Measurements from ENCODE around the gene QSOX2.

QSOX2 gene

DNA sequence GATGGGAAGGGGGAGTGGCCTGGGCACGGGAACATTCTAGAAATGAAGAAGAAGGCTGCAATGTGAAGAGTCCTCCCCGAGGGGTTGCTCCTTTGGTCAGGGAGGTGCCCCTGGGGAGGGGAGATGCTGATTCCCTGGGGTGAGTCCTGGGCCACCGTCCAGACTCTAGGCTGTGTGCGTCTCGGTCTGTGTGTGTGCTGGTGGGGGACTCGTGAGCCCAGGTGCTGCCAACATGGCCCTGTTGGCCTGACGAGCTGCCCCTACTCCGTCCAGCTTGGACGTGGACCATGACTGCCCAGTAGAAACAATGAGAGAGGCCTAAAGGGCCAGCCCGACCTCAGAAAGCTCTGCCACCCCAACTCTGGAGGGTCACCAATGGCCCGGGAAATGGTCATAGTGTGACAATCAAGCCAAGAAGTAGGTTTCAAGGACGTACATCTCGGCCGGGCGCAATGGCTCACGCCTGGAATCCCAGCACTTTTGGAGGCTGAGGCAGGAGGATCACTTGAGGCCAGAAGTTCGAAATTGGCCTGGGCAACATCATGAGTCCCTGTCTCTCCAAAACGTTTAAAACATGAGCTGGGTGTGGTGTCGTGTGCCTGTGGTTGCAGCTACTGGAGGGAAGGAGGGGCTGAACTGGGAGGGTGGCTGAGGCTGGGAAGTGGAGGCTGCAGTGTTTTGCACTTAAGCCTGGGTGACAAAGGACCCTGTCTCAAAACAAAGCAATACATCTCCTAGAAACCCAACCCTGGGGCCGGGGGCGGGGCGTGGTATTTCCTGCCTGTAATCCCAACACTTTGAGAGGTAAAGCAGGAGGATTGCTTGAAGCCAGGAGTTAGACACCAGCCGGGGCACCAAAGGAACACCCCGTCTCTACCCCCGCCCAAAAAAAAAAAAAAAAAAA, 57.7 kb downstream of the QSOX2 start:
- no peak for DNase-seq

DNA sequence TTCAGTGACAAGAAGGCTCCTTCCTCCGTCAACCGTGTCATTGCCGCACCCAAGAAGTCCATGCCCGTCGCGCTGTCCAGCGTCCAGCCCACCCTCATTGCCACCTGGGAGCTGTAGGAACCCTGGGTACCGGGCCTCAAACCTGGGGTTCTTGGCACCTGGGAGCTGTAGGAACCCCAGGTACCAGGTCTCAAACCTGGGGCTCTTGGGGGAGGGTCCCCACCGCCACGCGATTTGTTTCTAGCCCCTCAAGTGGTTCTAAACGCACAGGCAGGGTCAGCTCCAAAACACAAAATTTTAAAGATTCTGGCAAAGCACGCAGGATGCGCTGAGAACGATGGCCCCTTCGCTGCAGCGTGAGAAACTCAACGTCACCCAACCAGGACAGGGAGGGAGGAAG, 58.4 kb downstream of the QSOX2 start:
- DNase-seq: no peak

DNA sequence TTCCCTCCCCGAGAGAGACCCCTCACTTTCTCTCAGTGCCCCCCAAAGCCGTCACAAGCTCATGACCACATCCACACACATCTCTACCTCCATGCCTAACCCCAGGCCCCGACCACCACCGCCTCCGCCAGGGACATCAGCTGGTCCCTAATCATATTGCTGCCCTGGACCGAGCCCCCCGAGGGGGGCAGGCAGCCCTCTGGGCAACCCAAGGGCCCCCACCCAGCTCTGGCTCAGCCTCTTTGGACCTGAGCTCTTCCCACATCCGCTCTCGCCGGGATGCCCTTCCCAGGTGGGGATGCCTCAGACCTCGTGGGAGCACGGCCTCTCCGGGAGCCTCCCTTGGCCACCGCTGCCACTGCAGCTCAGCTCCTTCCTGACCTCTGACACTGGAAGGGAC, 59.2 kb downstream of the QSOX2 start:
- no peak for DNase-seq

DNA sequence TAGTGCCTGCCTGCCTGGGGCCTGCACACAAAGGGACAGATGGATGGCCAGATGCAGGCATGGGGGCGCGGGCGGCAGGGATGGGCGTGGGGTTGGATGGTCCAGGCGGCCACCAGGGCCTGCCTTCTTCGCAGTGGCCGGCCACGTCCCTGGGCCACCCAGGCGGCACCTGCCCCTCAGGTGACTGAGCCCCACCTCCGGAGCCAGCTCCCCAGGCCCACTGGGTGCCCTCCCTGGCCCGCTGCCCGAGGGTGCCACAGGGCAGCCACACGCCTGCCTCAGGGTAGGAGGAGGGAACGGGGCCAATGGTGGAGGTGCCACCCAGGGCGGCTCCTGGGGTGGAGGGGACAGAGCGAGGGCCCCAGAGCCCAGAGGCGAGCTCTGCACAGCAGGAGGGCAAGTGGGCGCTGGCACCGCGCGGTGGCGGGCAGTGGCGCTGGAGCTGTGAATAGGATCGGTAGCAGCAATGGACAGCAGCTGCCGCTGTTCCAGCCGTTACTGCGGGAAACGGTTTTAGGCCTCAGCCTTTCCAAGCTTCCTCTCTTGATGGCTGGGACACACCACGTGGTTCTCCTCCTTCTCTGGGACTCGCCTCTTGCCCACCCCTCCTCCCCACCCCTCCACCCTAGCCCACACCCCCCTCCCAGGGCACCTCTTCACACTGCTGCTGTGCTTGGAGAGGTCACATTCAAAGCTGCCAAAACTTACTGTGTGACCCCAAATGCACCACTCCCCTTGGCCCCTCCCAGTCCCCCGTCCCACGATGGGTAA, 59.8 kb downstream of the QSOX2 start:
- no peak for DNase-seq

DNA sequence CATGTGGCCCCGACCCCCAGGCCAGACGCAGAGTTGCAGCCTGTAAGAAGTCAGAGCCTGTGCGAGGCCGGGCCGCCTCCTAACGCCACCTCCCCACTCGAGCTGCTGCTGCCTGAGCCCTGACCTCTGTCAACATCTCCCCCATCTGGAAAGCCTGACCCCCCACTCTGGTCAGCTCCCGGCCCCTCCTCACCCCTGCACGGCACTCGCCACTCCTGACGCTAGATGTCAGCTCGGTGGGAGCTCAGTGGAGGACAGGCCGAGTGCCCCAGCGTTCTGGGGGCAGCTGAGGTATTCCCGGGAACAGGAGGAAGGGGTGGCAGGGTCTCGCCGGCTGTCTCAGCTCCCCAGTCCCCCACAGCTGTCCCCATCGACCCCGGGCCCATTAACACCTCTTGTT, 60.5 kb downstream of the QSOX2 start:
- DNase-seq: no peak

DNA sequence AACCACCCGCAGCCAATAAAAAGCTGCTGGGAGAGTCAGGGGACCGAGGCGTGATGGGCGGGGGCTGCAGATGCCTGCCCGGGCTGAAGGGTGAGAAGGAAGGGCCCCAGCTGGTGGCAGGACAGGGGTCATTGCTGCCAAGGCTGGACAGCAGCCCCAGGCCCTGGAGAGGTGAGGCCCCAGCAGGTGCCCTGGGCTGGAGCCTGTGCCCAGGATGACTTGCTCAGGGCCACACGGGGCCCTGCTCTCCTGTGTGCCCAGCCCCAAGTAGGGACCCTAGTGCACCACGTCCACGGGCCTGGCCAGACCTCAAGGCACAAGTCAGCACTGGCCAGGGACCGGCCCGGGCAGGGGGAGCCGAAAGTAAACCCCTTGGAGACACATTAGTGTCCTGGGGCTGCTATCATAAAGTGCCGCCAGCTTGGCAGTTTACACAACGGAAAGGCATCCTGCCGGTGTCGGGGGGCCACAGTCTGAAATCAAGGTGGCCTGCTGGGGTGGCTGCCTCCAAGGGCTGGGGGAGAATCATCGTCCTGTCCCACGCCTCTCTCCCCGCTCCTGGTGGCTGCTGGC, 62.7 kb downstream of the QSOX2 start:
- no peak for DNase-seq

DNA sequence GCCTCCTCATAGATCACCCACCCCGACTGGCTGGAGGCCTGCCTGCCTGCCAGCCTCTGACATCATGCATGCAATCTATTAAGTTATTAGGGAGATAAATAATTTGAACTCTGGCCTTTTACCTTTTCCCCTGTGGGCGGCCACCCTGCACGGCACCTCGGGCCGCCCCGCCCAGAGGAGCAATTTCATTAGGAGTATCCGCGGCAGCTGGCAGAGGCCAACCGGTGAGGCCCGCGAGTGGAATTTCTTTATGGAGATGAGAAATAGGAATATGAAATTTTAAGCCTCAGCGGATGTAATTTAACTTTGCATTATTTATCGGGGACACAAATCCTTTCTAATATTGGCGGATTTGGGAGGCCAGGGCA, 63.2 kb downstream of the QSOX2 start:
- no peak for DNase-seq

DNA sequence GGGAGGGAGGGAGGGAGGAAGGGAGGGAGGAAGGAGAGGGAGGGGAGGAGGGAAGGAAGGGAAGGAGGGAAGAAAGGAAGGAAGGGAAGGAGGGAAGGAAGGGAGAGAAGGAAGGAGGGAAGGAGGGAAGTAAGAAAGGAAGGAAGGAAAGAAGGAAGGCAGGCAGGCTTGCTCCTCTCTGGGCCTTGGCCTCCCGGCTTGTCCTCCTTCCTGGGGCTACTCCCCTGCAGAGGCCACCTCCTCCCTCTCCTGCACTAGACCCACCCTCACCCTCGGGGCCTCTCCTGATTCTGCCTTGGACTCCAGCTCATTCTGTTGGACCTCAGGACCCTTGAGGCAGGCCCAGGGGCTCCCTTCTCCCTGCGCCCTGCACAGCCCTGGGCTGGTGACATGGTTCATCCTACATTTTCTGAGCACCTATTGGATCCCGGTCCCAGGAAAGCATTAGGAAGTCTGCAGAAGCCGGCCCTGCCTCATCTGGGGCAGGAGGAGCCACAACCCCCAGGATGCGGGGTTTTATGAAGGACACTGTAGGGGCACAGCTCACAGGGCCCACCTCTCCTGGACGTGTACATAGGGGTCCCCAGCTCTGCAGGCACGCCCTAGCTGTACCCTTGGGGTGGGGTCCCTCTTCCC, 63.7 kb downstream of the QSOX2 start:
- DNase-seq: no peak

DNA sequence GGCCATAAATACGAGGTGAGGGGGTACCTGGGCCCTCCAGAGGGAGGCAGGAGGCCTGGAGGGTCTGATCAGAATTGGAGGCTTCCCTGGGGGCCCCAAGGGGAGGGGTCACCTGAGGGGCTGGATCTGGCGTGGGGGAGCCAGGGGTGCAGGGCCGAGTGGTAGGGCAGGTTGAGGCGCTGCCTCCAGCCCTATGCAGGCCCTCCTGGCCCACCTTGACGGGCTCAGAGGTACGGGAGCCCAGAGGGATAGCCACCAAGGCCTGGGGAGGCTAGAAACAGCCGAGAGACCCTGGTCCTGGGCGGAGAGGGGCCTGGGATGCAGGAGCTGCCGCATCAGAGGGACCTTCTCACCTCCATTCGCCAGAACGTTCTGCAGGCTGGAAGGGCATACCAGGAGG, 65.0 kb downstream of the QSOX2 start:
- no peak for DNase-seq

DNA sequence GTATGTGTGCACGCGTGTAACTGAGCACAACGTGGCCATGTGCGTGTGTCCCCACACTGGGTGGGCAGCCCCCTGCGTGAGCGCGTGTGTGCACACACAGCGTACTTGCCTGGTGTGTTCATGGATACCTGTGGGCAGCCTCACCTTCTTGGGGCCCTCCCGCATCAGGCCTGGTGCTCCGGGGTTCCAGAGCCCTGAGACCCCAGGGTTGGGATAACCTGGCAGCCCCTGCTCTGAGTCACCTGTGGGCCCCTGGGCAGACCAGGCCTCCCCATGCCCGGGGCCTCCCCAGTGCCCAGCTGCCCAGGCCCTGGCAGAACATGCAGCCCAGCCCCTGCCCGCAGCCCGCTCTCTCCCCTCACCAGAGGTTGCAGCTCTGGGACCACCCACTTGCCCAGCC, 65.9 kb downstream of the QSOX2 start:
- DNase-seq: no peak

DNA sequence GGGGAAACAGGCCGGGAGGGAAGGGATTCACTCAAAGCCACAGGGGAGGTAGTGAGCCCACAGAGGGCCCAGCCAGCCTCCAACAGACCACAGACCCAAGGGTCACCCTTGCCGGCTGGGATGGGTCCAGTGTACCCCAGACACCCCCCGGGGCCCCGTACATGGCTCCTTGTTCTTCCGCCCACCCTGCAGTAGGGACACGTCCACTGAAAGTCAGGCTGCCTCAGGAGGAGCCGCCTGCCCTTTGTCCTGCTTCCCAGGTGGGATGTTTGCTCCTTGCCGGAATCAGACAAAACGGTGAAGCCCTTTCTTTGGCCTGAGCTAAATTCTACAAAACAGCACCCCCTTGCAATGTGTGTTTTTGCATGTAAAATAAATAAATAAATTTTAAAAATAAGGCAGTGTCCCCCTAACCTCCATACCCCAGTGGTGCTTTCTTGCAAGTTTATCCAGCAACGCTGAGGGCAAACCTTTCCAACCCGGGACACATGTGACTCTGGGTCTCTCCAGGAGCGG, 66.5 kb downstream of the QSOX2 start:
- no peak for DNase-seq

DNA sequence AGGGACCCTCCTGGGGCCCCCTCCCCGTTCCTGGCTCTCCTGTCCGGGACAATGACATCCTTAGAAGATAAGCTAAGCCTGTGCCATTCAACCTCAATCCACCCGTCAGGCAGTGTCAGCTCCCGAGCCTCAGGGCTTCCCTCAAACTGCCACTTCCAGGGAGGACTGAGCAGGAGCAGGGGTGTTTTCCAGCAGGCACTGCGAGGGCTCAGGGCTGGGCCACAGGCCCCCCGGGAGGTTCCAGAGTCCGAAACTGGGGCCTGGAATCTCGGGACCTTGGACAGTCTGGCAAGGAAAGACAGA, 66.9 kb downstream of the QSOX2 start:
- no peak for DNase-seq

DNA sequence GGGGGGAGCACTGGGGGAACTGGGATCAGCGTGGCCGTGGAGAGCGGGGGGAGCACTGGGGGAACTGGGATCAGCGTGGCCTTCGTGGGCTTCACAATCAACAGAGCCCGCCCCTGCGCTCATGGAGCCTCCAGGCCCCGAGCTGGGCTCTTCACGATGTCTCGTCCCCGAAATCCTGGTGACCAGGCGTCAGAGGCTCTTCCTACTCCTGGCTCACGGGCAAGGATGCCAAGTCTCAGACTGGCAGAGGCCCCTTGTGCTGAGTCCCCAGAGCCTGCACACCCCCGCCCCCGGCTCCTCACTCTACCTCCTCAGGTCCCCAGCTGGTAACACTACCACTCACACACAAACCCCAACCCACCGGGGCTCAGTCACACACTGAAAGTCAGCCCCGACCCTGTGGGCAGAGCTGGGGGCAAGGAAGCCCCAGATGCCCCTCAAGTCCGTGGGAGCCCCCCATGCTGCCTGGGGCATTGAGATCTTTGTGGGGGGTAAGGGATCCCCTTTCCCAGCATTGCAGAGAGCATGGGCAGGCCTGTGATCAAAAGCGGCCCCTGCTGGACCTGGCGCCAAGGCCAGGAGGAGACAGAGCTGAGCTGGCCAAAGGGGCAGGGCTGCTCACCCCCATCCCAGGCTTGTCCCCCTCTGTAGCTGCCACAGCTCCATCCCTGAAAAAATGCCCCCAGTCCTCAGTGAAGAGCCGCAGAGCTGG, 67.4 kb downstream of the QSOX2 start:
- DNase-seq: no peak

DNA sequence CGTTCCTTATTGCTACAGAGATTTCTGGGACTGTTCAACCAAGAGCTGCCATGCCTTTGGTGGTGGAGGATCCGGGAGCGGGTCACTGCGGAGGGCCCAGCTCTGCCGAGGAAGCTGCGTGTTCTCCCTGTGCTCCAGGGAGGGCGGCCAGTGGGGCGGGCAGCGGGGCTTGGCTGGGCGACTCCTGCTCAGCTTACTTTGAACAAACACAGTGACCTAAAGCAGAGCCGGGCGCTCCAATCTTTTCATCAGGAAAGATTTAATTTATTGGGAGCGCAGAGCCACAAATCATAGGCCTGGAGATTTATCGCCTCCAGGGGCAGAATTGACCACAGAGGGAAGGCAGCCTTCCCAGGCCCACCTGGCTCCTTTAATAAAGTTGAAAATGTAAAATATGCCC, 68.4 kb downstream of the QSOX2 start:
- DNase-seq: no peak

DNA sequence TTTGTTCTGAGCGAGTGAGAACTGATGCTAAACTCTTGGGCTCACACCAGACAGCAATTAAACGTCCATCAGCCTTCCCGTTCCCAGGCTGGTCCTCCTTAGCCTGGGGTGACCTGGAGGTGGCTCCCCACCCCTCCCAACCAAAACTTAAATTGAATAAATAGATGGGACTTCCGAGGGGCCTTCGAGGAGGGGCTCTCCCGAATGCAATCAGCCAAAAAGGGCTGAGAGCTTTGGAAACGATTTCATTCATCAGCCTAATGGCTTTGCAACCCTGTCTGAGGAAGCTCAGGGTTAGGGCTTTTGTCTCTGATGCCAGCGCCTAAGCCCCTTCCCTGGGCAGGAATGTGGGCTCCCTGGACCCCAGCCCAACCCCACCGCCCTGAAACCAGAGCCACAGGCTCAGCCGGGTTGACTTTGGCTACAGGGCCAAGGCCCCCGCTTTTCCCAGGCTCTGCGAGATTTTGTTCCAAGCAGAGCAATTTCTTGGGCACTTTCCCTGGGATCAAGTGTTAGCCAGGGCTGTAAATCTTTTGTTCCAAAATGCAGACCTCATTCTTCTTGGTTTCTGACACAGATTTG, 69.9 kb downstream of the QSOX2 start:
- no peak for DNase-seq

DNA sequence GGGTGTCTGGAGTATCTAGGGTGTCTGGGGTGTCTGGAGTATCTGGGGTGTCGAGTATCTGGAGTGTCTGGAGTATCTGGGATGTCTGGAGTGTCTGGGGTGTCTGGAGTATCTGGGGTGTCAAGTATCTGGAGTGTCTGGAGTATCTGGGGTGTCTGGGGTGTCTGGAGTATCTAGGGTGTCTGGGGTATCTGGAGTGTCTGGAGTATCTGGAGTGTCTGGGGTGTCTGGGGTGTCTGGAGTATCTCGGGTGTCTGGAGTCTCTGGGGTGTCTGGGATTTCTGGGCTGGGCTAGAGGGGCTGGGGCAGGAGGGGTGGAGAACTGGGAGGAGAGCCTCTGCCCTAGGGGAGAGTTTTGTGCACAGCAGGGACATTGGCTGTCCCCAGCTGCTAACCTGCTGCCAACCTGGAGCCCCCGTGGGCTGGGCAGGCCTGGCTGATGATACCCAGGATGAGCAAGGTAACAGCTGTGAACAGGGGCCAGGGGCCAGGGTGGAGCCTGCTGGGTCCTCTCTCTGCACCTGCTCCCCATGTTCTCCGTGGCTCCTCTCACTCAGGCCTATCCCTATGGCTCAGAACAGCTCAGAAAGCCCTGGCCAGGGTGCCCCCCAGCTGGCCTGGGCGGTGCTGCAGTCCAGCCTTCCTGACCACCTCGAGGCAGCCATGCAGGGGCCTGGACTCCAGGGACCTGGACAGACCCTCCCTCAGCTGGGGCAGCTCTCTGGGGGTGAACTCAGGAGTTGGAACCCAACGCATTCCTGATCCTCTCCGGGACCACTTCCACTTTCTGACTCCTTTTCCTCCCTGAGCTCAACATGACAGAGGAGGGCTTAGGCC, 70.6 kb downstream of the QSOX2 start:
- DNase-seq: no peak

DNA sequence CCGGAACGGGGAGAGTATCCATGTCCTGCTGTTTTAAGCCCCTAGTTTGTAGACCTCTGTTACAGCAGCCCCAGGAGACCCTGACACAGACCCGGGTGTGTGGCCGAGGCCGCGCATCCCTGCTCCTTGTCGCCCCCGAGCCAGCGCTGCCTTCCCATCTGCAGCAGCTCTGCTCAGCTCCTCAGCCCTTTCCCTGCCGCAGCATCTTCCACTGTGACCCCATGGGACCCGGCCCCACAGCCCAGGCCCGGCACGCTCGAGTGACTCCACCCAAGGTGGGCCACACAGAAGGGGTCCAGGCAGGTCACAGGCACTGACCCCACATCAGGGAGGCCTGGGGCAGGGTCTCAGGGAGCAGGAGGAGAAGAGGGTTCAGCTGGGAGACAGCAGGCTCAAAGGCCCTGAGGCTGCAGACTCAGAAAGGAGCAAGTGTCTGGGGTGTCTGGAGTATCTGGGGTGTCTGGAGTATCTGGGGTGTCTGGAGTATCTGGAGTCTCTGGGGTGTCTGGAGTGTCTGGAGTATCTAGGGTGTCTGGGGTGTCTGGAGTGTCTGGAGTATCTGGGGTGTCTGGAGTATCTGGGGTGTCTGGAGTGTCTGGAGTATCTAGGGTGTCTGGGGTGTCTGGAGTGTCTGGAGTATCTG, 71.8 kb downstream of the QSOX2 start:
- DNase-seq: no peak

DNA sequence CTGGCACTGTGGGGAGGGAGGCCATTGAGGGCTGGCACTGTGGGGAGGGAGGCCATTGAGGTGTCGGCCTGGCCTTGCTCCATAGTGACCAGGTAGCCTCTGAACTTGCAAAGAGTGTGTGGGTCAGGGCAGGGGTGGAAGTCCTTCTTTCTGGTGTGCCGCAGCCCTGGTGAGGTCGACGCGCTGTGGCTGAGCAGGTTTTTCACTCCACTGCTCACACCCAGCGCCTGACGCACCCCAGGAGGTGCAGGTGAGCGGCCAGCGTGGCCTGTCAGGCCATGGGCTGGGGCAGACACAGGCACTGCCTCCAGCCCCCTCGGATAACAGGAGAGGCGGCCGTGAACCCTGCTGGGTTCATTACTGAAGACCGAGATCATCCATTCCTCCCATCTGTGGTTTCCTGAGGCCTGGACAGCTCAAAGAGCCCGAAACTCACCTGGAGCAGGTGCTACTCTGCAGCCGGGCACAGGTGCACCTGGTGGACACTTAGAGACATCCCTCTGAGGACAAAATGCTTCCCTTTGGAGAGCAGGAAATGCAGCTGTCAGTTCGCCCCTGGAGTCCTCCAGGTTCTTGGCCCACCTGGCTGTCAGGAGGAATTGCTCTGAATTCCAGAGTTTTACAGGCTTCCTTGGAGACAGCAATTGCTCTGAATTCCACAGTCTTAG, 73.1 kb downstream of the QSOX2 start:
- peak in 1 of 2 experiments; percentile 4 for DNase-seq

DNA sequence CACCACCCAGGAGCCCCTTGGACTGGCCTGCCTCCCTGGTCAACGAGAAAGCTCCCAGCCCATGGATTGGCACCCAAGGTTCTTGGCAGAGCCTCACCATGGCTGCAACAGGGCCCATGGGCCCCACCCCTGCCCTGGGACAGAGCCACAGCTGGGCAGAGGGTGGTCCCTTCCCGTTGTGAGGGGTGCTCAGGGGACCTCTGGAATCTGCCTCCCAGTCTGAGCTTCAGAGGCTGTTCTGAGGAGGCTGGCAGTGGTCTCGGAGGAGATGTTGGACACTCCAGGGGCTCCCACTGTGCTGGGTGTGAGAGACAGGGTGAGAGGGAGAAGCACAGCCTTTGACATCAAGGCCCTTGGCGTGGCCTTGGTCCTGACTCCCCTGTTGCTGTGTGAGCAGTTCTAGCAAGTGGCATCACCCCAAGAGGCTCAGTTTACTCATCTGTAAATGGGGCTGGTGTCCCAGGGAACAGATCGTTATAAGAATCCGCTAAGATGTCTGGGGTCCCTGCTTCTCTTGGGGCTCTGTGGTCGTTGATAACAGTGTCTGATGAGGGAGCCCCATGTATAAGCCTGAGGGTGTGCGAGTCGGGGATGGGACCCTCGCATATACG, 73.7 kb downstream of the QSOX2 start:
- no peak for DNase-seq

All from NCI-H2081 (cell line).